HEK293 (cell line): Measurements from ENCODE around the gene PRPF4.

Experiments
- HOXA7 ChIP-seq: sonication (generic); formaldehyde crosslinking; IDR thresholded peaks from 2 replicates; pipeline ENCODE4 v1.8.1; 2022; ENCODE audit warnings: missing genetic modification reagents, borderline replicate concordance
- KLF16 ChIP-seq: fragments of 450-650 bp; formaldehyde crosslinking; IDR thresholded peaks from 2 replicates; pipeline ENCODE4 v1.5.1; 2017; ENCODE audit warnings: missing biosample characterization, missing genetic modification characterization
- SALL2 ChIP-seq: fragments of 450-650 bp; formaldehyde crosslinking; IDR thresholded peaks from 2 replicates; pipeline ENCODE4 v1.5.0; 2017; ENCODE audit warnings: missing biosample characterization, mild to moderate bottlenecking, missing genetic modification characterization, borderline replicate concordance
- SP2 ChIP-seq: fragments of 450-650 bp; formaldehyde crosslinking; IDR thresholded peaks from 2 replicates; pipeline ENCODE4 v1.5.1; 2016; ENCODE audit warnings: missing biosample characterization, missing genetic modification characterization
- TCF7L2 ChIP-seq: IDR thresholded peaks from 2 replicates; pipeline ENCODE4 v1.6.1; 2011; ENCODE audit warnings: low read depth, mild to moderate bottlenecking, inconsistent platforms, low read length, moderate library complexity, borderline replicate concordance
- ZBTB20 ChIP-seq: fragments of 450-650 bp; formaldehyde crosslinking; IDR thresholded peaks from 2 replicates; pipeline ENCODE4 v1.5.1; 2016; ENCODE audit warnings: missing biosample characterization, missing genetic modification characterization
- ZNF169 ChIP-seq: fragments of 450-650 bp; formaldehyde crosslinking; IDR thresholded peaks from 2 replicates; pipeline ENCODE4 v1.5.1; 2016; ENCODE audit warnings: missing biosample characterization, missing genetic modification characterization
- ZNF274 ChIP-seq, 2 experiments: fragments of 200-500 bp in 1 of 2; fragments of 450-650 bp in 1 of 2; sonication (Bioruptor generic) in 1 of 2; formaldehyde crosslinking in 1 of 2; IDR thresholded peaks; 2 replicates each; pipeline versions ENCODE4 v1.5.1 to v1.6.1; 2014 to 2016; ENCODE audit warnings: borderline replicate concordance in 1 of 2, inconsistent platforms in 1 of 2, low read length in 1 of 2, missing biosample characterization in 1 of 2, missing genetic modification characterization in 1 of 2
- TF ChIP-seq, protein P1 (sequence below): fragments of 450-650 bp; formaldehyde crosslinking; IDR thresholded peaks from 2 replicates; pipeline ENCODE4 v1.5.1; 2016; ENCODE audit warnings: missing biosample characterization, missing genetic modification characterization
- TF ChIP-seq, protein P2 (sequence below): fragments of 450-650 bp; IDR thresholded peaks from 2 replicates; pipeline ENCODE4 v1.5.1; 2018; ENCODE audit warnings: missing biosample characterization, missing genetic modification characterization
- TF ChIP-seq, protein P3 (sequence below): fragments of 450-650 bp; formaldehyde crosslinking; IDR thresholded peaks from 2 replicates; pipeline ENCODE4 v1.5.1; 2016; ENCODE audit warnings: missing biosample characterization, missing genetic modification characterization

DNA sequence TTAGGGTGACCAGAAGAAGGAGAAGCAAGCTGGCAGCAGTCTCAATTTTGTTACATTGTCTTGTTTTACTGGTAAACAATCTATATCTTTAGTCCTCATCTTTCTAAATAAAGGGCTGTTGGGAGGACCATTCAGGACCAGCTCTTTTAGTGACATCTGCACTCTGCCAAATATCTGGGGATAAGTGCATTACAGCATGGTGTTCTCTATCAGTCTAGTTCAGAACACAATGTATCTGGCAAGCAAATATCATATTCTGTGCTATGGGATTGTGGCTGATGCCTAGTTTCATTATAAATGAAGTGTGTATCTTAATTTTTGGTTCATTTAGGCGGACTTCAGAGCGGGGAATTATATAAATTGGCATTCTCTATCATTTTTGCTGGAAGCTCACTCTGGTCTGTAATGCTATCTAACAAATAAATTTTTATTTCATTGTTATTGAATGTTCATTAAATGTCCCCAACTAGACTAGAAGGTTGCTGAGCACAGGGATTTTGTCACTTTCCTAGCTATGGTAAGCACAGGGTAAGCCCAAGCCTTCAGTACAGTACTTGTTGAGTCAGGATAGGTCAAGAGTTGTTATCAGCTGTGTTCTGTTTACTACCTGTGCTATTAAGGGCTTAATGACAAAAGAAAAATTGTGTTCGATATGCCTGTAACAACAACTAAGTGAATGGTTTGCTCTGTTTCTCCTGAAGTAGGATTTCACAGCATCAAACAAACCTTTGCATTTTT, 52.8 kb downstream of the PRPF4 start:
- TF ChIP-seq, protein P1, sequence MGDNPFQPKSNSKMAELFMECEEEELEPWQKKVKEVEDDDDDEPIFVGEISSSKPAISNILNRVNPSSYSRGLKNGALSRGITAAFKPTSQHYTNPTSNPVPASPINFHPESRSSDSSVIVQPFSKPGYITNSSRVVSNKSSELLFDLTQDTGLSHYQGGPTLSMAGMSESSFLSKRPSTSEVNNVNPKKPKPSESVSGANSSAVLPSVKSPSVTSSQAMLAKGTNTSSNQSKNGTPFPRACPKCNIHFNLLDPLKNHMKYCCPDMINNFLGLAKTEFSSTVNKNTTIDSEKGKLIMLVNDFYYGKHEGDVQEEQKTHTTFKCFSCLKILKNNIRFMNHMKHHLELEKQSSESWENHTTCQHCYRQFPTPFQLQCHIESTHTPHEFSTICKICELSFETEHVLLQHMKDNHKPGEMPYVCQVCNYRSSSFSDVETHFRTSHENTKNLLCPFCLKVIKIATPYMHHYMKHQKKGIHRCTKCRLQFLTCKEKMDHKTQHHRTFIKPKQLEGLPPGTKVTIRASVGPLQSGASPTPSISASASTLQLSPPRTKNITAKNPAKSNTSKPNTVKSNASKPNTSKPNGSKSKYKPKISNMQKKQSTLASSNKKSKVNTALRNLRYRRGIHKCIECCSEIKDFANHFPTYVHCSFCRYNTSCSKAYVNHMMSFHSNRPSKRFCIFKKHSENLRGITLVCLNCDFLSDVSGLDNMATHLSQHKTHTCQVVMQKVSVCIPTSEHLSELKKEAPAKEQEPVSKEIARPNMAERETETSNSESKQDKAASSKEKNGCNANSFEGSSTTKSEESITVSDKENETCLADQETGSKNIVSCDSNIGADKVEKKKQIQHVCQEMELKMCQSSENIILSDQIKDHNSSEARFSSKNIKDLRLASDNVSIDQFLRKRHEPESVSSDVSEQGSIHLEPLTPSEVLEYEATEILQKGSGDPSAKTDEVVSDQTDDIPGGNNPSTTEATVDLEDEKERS (tag by site-specific recombination): no peak
- TF ChIP-seq ZNF274 (IDR thresholded peaks at IDR 0.05; ENCODE audit: low read length) (no peak), ZNF274 (tag by site-specific recombination; IDR thresholded peaks at IDR 0.05; ENCODE audit: borderline replicate concordance) (no peak), HOXA7 (no peak), KLF16 (tag by site-specific recombination) (no peak), SP2 (tag by site-specific recombination) (no peak), TCF7L2 (no peak), ZNF169 (no peak), ZBTB20 (no peak), SALL2 (tag by site-specific recombination) (no peak)
- TF ChIP-seq, protein P2, sequence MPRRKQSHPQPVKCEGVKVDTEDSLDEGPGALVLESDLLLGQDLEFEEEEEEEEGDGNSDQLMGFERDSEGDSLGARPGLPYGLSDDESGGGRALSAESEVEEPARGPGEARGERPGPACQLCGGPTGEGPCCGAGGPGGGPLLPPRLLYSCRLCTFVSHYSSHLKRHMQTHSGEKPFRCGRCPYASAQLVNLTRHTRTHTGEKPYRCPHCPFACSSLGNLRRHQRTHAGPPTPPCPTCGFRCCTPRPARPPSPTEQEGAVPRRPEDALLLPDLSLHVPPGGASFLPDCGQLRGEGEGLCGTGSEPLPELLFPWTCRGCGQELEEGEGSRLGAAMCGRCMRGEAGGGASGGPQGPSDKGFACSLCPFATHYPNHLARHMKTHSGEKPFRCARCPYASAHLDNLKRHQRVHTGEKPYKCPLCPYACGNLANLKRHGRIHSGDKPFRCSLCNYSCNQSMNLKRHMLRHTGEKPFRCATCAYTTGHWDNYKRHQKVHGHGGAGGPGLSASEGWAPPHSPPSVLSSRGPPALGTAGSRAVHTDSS: no peak
- TF ChIP-seq, protein P3, sequence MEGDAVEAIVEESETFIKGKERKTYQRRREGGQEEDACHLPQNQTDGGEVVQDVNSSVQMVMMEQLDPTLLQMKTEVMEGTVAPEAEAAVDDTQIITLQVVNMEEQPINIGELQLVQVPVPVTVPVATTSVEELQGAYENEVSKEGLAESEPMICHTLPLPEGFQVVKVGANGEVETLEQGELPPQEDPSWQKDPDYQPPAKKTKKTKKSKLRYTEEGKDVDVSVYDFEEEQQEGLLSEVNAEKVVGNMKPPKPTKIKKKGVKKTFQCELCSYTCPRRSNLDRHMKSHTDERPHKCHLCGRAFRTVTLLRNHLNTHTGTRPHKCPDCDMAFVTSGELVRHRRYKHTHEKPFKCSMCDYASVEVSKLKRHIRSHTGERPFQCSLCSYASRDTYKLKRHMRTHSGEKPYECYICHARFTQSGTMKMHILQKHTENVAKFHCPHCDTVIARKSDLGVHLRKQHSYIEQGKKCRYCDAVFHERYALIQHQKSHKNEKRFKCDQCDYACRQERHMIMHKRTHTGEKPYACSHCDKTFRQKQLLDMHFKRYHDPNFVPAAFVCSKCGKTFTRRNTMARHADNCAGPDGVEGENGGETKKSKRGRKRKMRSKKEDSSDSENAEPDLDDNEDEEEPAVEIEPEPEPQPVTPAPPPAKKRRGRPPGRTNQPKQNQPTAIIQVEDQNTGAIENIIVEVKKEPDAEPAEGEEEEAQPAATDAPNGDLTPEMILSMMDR (tag by site-specific recombination): no peak
